OCI-LY1 (cell line): ENCODE results near the gene VMA21.

Experiments used
- H2AFZ ChIP-seq: fragments of 200-600 bp; sonication (generic), shearing (Covaris generic); 2 replicates; pipeline ENCODE4 v1.6.0; 2014; ENCODE audit warnings: antibody characterized with exemption, mild to moderate bottlenecking, low read length
- H3F3A ChIP-seq: fragments of 200-600 bp; sonication (generic), shearing (Covaris generic); 2 replicates; pipeline ENCODE4 v1.6.0; 2014; ENCODE audit warnings: mild to moderate bottlenecking, antibody characterized with exemption, low read length, moderate library complexity; ENCODE audit not compliant: insufficient read depth
- H3K27ac ChIP-seq: fragments of 200-600 bp; sonication (generic); 2 replicates; pipeline ENCODE4 v1.5.1; 2014; ENCODE audit warnings: low read length, mixed run types, mild to moderate bottlenecking, low read depth; ENCODE audit not compliant: poor library complexity, severe bottlenecking
- H3K27me3 ChIP-seq: fragments of 200-600 bp; sonication (generic); 2 replicates; pipeline ENCODE4 v1.6.0; 2014; ENCODE audit warnings: antibody characterized with exemption, mild to moderate bottlenecking, low read length, moderate library complexity; ENCODE audit not compliant: insufficient read depth
- H3K36me3 ChIP-seq: fragments of 200-600 bp; sonication (generic); 2 replicates; pipeline ENCODE4 v1.6.1; 2014; ENCODE audit warnings: mild to moderate bottlenecking, antibody characterized with exemption, low read length, moderate library complexity, mixed read lengths; ENCODE audit not compliant: insufficient read depth
- H3K4me1 ChIP-seq: fragments of 200-600 bp; sonication (generic); 2 replicates; pipeline ENCODE4 v1.5.1; 2014; ENCODE audit warnings: mild to moderate bottlenecking, low read length, moderate library complexity; ENCODE audit not compliant: insufficient read depth, severe bottlenecking
- H3K4me2 ChIP-seq: fragments of 200-600 bp; sonication (generic), shearing (Covaris generic); 2 replicates; pipeline ENCODE4 v1.6.1; 2014; ENCODE audit warnings: low read length
- H3K4me3 ChIP-seq: fragments of 200-600 bp; sonication (generic); 2 replicates; pipeline ENCODE4 v1.5.1; 2014; ENCODE audit warnings: low read length, low read depth, mild to moderate bottlenecking, mixed read lengths; ENCODE audit not compliant: poor library complexity, severe bottlenecking
- H3K79me2 ChIP-seq: fragments of 200-600 bp; shearing (Covaris generic); 2 replicates; pipeline ENCODE4 v1.6.1; 2016; ENCODE audit warnings: mixed run types, low read length, mixed read lengths; ENCODE audit not compliant: insufficient read depth
- H3K9ac ChIP-seq: fragments of 200-600 bp; sonication (generic), shearing (Covaris generic); 2 replicates; pipeline ENCODE4 v1.6.1; 2014; ENCODE audit warnings: mild to moderate bottlenecking, low read length, mixed read lengths
- H3K9me2 ChIP-seq: fragments of 200-600 bp; sonication (generic), shearing (Covaris generic); 2 replicates; pipeline ENCODE4 v1.6.1; 2014; ENCODE audit warnings: low read depth, mild to moderate bottlenecking, low read length, mixed read lengths
- H3K9me3 ChIP-seq: fragments of 200-600 bp; shearing (Covaris generic); 2 replicates; pipeline ENCODE4 v1.6.1; 2014; ENCODE audit warnings: low read length, mixed read lengths
- H4K20me1 ChIP-seq: fragments of 200-600 bp; sonication (generic), shearing (Covaris generic); 2 replicates; pipeline ENCODE4 v1.6.0; 2016; ENCODE audit warnings: mild to moderate bottlenecking, low read length; ENCODE audit not compliant: insufficient read depth
- EZH2 ChIP-seq: fragments of 200-600 bp; sonication (generic), shearing (Covaris generic); IDR thresholded peaks from 2 replicates; pipeline ENCODE4 v1.8.0; 2017; ENCODE audit warnings: borderline replicate concordance, mixed run types, mild to moderate bottlenecking, antibody characterized with exemption, low read length, moderate library complexity, mixed read lengths
- TF ChIP-seq, protein P1 (sequence below): fragments of 200-600 bp; sonication (generic), shearing (Covaris generic); IDR thresholded peaks from 2 replicates; pipeline ENCODE4 v1.5.1; 2017; ENCODE audit warnings: mild to moderate bottlenecking, antibody characterized with exemption, low read length, moderate library complexity, mixed read lengths

Gene VMA21

DNA sequence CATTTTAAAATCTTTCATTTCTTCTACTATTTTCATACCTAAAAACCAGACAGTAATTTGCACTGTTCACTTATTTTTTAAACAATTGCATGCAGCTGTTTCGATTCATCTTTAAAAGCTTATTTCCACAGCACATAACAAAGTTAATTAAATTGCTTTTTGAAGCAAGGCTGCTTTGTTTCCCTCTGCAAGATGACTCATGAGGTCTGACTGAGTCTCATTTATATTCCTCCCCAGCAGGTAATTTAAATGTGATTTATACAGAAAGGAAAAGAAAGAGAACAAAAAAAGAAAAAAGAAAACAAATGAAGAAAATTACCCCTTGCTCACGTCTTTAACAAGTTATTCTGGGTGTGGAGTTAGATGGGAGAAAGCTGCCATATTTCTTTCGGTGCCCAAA, 22.8 kb downstream of the VMA21 start:
- Histone ChIP-seq H3K27ac (no peak overlapping the region), H4K20me1 (no peaks in the 10 kb centered on the region), H2AFZ (no peak overlapping the region), H3K79me2 (no peaks in the 10 kb centered on the region), H3K9me2 (no peaks in the 10 kb centered on the region), H3K36me3 (no peaks in the 10 kb centered on the region), H3K9ac (no peak overlapping the region), H3K4me1 (no peaks in the 10 kb centered on the region), H3K4me2 (no peak overlapping the region), H3K27me3 (no peaks in the 10 kb centered on the region), H3K9me3 (no peaks in the 10 kb centered on the region), H3F3A (no peaks in the 10 kb centered on the region), H3K4me3 (no peak overlapping the region)
- no peak for TF ChIP-seq EZH2
- TF ChIP-seq, protein P1, sequence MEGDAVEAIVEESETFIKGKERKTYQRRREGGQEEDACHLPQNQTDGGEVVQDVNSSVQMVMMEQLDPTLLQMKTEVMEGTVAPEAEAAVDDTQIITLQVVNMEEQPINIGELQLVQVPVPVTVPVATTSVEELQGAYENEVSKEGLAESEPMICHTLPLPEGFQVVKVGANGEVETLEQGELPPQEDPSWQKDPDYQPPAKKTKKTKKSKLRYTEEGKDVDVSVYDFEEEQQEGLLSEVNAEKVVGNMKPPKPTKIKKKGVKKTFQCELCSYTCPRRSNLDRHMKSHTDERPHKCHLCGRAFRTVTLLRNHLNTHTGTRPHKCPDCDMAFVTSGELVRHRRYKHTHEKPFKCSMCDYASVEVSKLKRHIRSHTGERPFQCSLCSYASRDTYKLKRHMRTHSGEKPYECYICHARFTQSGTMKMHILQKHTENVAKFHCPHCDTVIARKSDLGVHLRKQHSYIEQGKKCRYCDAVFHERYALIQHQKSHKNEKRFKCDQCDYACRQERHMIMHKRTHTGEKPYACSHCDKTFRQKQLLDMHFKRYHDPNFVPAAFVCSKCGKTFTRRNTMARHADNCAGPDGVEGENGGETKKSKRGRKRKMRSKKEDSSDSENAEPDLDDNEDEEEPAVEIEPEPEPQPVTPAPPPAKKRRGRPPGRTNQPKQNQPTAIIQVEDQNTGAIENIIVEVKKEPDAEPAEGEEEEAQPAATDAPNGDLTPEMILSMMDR = no peak

DNA sequence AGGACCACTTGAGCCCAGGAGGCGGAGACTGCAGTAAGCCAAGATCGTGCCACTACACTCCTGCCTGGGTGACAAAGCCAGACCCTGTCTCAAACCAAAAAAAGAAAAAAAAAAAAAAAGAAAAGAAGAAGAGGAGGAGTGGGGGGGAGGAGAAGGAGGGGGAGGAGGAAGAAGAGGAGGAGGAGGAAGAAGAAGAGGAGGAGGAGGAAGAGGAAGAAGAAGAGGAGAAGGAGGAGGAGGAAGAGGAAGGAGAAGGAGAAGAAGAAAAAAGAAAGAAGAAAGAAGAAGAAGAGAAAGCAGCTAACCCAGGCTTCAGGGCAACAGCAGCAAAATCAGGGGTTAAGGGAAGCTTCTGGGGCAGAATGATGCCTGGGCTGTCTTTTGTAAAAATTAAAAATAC, 27.5 kb downstream of the VMA21 start:
- no peaks in the 10 kb centered on the region for H3K9me3 ChIP-seq
- H4K20me1 ChIP-seq = no peaks in the 10 kb centered on the region

DNA sequence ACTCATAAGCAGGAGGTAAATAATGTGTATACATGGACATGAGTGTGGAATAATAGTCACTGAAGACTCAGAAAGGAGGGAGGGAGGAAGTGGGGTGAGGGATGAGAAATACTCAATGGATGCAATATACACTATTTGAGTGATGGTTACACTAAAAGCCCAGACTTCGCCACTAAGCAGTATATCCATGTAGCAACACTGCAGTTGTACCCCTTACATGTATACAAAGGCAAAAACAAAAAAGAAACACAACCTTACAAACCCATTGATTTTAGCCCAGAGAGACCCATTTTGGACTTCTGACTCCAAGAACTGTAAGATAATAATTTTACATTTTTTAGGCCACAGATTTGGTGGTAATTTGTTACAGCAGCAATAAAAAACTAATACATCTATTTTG, 51.5 kb downstream of the VMA21 start:
- Histone ChIP-seq H3K9ac (no peak overlapping the region), H3F3A (no peaks in the 10 kb centered on the region), H3K4me2 (no peak overlapping the region), H3K36me3 (no peaks in the 10 kb centered on the region), H3K9me3 (no peaks in the 10 kb centered on the region), H3K27me3 (no peaks in the 10 kb centered on the region), H2AFZ (no peak overlapping the region), H3K79me2 (no peaks in the 10 kb centered on the region), H4K20me1 (no peaks in the 10 kb centered on the region), H3K27ac (no peak overlapping the region), H3K9me2 (no peaks in the 10 kb centered on the region), H3K4me1 (no peaks in the 10 kb centered on the region), H3K4me3 (no peak overlapping the region)
- TF ChIP-seq, protein P1 = no peak
- no peak for TF ChIP-seq EZH2

More for the DNA sequence above, 27.5 kb downstream of the VMA21 start:
- no peak overlapping the region for H3K27ac ChIP-seq
- no peaks in the 10 kb centered on the region for H3K79me2 ChIP-seq
- no peak overlapping the region for H3K4me3 ChIP-seq
- no peaks in the 10 kb centered on the region for H3K4me1 ChIP-seq
- TF ChIP-seq EZH2 = no peak
- TF ChIP-seq, protein P1 = no peak
- no peak overlapping the region for H2AFZ ChIP-seq
- no peaks in the 10 kb centered on the region for H3F3A ChIP-seq
- H3K9me2 ChIP-seq = no peaks in the 10 kb centered on the region
- no peak overlapping the region for H3K9ac ChIP-seq
- H3K36me3 ChIP-seq = no peaks in the 10 kb centered on the region
- no peak overlapping the region for H3K4me2 ChIP-seq
- no peaks in the 10 kb centered on the region for H3K27me3 ChIP-seq
